ENCODE measurements around the gene SUSD3.

DNA sequence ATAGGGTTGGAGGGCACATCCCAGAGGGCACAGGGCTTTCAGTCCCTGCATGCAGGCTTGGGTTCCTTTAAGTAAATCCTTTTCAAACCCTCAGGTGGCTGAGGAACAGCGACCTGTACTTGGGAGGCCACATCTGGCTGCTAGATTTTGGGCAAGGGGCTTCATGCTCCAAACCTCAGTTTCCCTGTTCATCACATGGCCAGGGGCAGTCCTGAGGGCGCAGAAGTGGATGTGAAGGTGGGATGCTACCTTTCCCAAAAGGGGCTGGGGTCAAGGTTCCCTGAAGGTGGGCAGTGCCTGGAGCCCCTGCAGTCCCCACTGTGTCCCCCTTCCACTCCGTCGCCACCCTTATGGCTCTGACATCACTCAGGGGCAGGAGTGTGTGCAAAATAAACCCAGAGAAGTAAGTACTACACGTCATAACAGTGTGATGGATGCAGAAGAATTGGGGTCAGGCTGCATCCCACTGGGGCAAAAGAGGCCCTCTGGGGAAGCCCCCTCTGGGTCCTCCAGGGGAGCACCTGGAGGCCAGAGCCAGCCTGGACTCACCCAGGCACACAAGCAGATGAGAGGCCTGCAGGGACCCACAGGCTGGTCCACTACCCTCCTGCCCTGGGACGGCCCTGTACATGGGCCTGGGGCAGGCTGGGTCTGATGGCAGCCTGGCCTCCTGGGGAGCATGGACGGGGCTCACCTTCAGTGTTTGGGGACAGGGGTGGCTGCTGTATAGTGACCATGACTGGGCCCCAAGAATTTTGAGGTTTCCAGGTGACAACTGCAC is 35.6 kb downstream of the SUSD3 start:
- TF ChIP-seq NR3C1 (CRISPR knock-in tag; conservative IDR thresholded peaks at IDR 0.05; ENCODE audit: low read depth) (no peak), TEAD4 (CRISPR knock-in tag; IDR thresholded peaks at IDR 0.05) (no peak), ETV6 (CRISPR knock-in tag; IDR thresholded peaks at IDR 0.05) (no peak), TP53 (CRISPR knock-in tag; IDR thresholded peaks at IDR 0.05) (no peak), JUN (CRISPR knock-in tag; IDR thresholded peaks at IDR 0.05) (no peak), EMX1 (CRISPR knock-in tag; IDR thresholded peaks at IDR 0.05) (no peak), ESRRA (CRISPR knock-in tag; IDR thresholded peaks at IDR 0.05; ENCODE audit: borderline replicate concordance) (no peak)
- TF ChIP-seq, protein P1, sequence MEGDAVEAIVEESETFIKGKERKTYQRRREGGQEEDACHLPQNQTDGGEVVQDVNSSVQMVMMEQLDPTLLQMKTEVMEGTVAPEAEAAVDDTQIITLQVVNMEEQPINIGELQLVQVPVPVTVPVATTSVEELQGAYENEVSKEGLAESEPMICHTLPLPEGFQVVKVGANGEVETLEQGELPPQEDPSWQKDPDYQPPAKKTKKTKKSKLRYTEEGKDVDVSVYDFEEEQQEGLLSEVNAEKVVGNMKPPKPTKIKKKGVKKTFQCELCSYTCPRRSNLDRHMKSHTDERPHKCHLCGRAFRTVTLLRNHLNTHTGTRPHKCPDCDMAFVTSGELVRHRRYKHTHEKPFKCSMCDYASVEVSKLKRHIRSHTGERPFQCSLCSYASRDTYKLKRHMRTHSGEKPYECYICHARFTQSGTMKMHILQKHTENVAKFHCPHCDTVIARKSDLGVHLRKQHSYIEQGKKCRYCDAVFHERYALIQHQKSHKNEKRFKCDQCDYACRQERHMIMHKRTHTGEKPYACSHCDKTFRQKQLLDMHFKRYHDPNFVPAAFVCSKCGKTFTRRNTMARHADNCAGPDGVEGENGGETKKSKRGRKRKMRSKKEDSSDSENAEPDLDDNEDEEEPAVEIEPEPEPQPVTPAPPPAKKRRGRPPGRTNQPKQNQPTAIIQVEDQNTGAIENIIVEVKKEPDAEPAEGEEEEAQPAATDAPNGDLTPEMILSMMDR (IDR thresholded peaks at IDR 0.05) = no peak
- TF ChIP-seq, protein P2, sequence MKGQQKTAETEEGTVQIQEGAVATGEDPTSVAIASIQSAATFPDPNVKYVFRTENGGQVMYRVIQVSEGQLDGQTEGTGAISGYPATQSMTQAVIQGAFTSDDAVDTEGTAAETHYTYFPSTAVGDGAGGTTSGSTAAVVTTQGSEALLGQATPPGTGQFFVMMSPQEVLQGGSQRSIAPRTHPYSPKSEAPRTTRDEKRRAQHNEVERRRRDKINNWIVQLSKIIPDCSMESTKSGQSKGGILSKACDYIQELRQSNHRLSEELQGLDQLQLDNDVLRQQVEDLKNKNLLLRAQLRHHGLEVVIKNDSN (CRISPR knock-in tag; IDR thresholded peaks at IDR 0.05) = no peak
- TF ChIP-seq, protein P3, sequence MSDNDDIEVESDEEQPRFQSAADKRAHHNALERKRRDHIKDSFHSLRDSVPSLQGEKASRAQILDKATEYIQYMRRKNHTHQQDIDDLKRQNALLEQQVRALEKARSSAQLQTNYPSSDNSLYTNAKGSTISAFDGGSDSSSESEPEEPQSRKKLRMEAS (CRISPR knock-in tag; IDR thresholded peaks at IDR 0.05) = no peak
- TF ChIP-seq, protein P4, sequence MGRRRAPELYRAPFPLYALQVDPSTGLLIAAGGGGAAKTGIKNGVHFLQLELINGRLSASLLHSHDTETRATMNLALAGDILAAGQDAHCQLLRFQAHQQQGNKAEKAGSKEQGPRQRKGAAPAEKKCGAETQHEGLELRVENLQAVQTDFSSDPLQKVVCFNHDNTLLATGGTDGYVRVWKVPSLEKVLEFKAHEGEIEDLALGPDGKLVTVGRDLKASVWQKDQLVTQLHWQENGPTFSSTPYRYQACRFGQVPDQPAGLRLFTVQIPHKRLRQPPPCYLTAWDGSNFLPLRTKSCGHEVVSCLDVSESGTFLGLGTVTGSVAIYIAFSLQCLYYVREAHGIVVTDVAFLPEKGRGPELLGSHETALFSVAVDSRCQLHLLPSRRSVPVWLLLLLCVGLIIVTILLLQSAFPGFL (CRISPR knock-in tag; IDR thresholded peaks at IDR 0.05; ENCODE audit: borderline replicate concordance) = no peak
